Measurements from ENCODE around the gene KRTAP10-4.

DNA sequence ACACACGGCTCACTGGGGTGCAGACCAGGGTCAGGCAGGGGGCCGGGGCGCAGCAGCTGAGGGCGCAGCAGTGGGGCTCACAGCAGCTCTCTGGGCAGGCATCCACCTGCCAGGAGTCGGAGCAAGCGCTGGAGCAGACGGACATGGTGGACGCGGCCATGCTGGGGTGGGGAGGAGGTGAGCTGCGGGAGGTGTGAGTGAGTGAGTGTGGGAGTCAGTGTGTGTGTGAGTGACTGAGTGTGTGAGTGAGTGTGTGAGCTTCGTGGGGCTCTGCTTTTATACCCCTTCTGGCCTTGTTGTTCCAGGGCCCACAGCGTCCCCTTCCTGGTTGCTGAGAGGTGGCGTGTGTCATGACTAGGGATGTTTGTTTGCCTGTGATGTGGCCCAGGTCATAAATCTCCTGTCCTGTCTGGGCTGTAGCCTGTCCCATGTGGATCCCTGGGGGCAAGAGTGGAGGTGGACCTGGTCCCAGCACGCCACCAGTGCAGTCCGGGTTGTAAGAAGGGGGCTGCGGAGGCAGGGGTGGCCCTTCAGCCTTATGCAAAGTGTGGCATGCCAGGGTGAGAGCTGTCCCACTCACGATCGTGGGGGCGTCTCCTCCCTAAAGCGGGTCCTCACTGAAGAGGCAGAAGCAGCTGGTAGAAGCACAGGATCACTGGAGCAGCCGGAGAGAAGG lies 33.4 kb upstream of the KRTAP10-4 start, which contains the start of gene KRTAP10-1:
- TF ChIP-seq, protein P1, sequence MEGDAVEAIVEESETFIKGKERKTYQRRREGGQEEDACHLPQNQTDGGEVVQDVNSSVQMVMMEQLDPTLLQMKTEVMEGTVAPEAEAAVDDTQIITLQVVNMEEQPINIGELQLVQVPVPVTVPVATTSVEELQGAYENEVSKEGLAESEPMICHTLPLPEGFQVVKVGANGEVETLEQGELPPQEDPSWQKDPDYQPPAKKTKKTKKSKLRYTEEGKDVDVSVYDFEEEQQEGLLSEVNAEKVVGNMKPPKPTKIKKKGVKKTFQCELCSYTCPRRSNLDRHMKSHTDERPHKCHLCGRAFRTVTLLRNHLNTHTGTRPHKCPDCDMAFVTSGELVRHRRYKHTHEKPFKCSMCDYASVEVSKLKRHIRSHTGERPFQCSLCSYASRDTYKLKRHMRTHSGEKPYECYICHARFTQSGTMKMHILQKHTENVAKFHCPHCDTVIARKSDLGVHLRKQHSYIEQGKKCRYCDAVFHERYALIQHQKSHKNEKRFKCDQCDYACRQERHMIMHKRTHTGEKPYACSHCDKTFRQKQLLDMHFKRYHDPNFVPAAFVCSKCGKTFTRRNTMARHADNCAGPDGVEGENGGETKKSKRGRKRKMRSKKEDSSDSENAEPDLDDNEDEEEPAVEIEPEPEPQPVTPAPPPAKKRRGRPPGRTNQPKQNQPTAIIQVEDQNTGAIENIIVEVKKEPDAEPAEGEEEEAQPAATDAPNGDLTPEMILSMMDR (IDR thresholded peaks at IDR 0.05; ENCODE audit: borderline replicate concordance, extremely low read depth, low read length, poor library complexity, severe bottlenecking) = no peak
- TF ChIP-seq EZH2 (IDR thresholded peaks at IDR 0.05; ENCODE audit: borderline replicate concordance, low read depth, low read length, severe bottlenecking) = no peak

Data from DND-41 (cell line).